HCT116 (cell line): ENCODE results near the gene MOSPD3. TPM values are rescaled to one million over a fixed set of nuclear protein-coding genes. Genes with fewer than 3 reads are reported as not detected.
A peak's percentile ranks its signal among the peaks of the same experiment; 100 is the strongest.

Experiments used
- ATAC-seq: fragments of 200-7000 bp; cut with Tn5 transposase; 2 replicates; pipeline ENCODE4 v1.9.1; 2020; ENCODE audit warnings: mild to moderate bottlenecking, moderate library complexity
- BruUV-seq: library from RNA; stranded (reverse); fragments of 400-500 nt; replicated peaks from 2 replicates; lab custom pipeline; 2021; lab: Mats Ljungman, UMichigan
- CTCF ChIA-PET: fragments of 300-600 bp; sonication (Branson Sonifier 250); formaldehyde crosslinking; loops from one replicate; lab custom pipeline; 2021; ENCODE audit warnings: antibody characterized with exemption; lab: Charles Lee
- POLR2A ChIA-PET: fragments of 300-600, 350-600 bp; sonication (Branson Sonifier 250); formaldehyde crosslinking; loops from one replicate; lab custom pipeline; 2021; ENCODE audit warnings: antibody characterized with exemption; lab: Charles Lee
- RAD21 ChIA-PET, 2 experiments: fragments of 300-600 bp; sonication (Branson Sonifier 250); formaldehyde crosslinking; loops; one replicate each; lab custom pipeline; 2023; ENCODE audit warnings: low total read pairs in 2 of 2; ENCODE audit not compliant: uncharacterized antibody in 2 of 2, unreplicated experiment in 2 of 2, low non-redundant PET in 1 of 2; lab: Charles Lee
- DNase-seq: peaks from one replicate; pipeline ENCODE4 v3.0.0-alpha.2; 2010; ENCODE audit warnings: low read depth, low spot score
- H2AFZ ChIP-seq: fragments of 200-600 bp; shearing (Covaris generic), sonication (generic); 2 replicates; pipeline ENCODE4 v1.6.1; 2017; ENCODE audit warnings: low read depth, mixed run types, mixed read lengths, antibody characterized with exemption, low read length; ENCODE audit not compliant: poor library complexity, severe bottlenecking
- H3K27ac ChIP-seq: 2 replicates; pipeline ENCODE4 v1.5.1; 2012; ENCODE audit warnings: low read depth, low read length
- H3K27me3 ChIP-seq: fragments of 200-600 bp; sonication (generic); 2 replicates; pipeline ENCODE4 v1.6.1; 2016; ENCODE audit warnings: mixed run types, low read length, mixed read lengths; ENCODE audit not compliant: insufficient read depth
- H3K36me3 ChIP-seq, 2 experiments: fragments of 200-500 bp in 1 of 2; fragments of 200-600 bp in 1 of 2; sonication (Bioruptor generic) in 1 of 2; sonication (generic) in 1 of 2; 2 replicates each; pipeline versions ENCODE4 v1.5.1 to v1.6.1; 2014 to 2016; ENCODE audit warnings: low read length in 2 of 2, inconsistent platforms in 1 of 2, mixed read lengths in 1 of 2, mixed run types in 1 of 2; ENCODE audit not compliant: insufficient read depth in 2 of 2, control insufficient read depth in 1 of 2
- H3K4me1 ChIP-seq, 2 experiments: fragments of 200-600 bp in 1 of 2; sonication (generic) in 1 of 2; 2 replicates each; pipeline versions ENCODE4 v1.5.1 to v1.6.1; 2012 to 2017; ENCODE audit warnings: low read length in 2 of 2, inconsistent platforms in 1 of 2, mild to moderate bottlenecking in 1 of 2, mixed read lengths in 1 of 2, mixed run types in 1 of 2, moderate library complexity in 1 of 2; ENCODE audit not compliant: insufficient read depth in 2 of 2, control insufficient read depth in 1 of 2
- H3K4me2 ChIP-seq: fragments of 200-600 bp; sonication (generic); 2 replicates; pipeline ENCODE4 v1.6.1; 2017; ENCODE audit warnings: mixed run types, low read length, mixed read lengths
- H3K4me3 ChIP-seq, 2 experiments: fragments of 200-600 bp in 1 of 2; sonication (generic) in 1 of 2; replicated peaks in 1 of 2; 2 replicates each; pipeline ENCODE4 v1.5.1; 2011 to 2016; ENCODE audit warnings: low read length in 2 of 2, control low read depth in 1 of 2, low read depth in 1 of 2, mild to moderate bottlenecking in 1 of 2, mixed read lengths in 1 of 2, mixed run types in 1 of 2
- H3K79me2 ChIP-seq: fragments of 200-600 bp; sonication (generic); 2 replicates; pipeline ENCODE4 v1.6.1; 2017; ENCODE audit warnings: mild to moderate bottlenecking, mixed run types, low read length, moderate library complexity, mixed read lengths; ENCODE audit not compliant: insufficient read depth
- H3K9ac ChIP-seq: fragments of 200-600 bp; sonication (generic); 2 replicates; pipeline ENCODE4 v1.6.1; 2016; ENCODE audit warnings: low read length, mixed read lengths
- H3K9me2 ChIP-seq: fragments of 200-600 bp; sonication (generic), shearing (Covaris generic); 2 replicates; pipeline ENCODE4 v1.6.1; 2017; ENCODE audit warnings: mixed run types, mild to moderate bottlenecking, moderate library complexity; ENCODE audit not compliant: insufficient read depth
- H3K9me3 ChIP-seq, 2 experiments: fragments of 200-500 bp in 1 of 2; fragments of 200-600 bp in 1 of 2; sonication (Bioruptor generic) in 1 of 2; sonication (generic) in 1 of 2; 2 replicates each; pipeline ENCODE4 v1.6.1; 2014 to 2017; ENCODE audit warnings: low read length in 2 of 2, mixed read lengths in 2 of 2, inconsistent platforms in 1 of 2, low read depth in 1 of 2, mild to moderate bottlenecking in 1 of 2, mixed run types in 1 of 2, moderate library complexity in 1 of 2; ENCODE audit not compliant: control insufficient read depth in 1 of 2, insufficient read depth in 1 of 2
- H4K20me1 ChIP-seq: fragments of 200-600 bp; sonication (generic), shearing (Covaris generic); 2 replicates; pipeline ENCODE4 v1.6.1; 2017; ENCODE audit warnings: mixed run types, mild to moderate bottlenecking, moderate library complexity; ENCODE audit not compliant: insufficient read depth
- CBX3 ChIP-seq: IDR thresholded peaks from 2 replicates; pipeline ENCODE4 v1.6.1; 2012; ENCODE audit warnings: low read depth
- ELF1 ChIP-seq: IDR thresholded peaks from 2 replicates; pipeline ENCODE4 v1.6.1; 2012; ENCODE audit warnings: low read depth, borderline replicate concordance
- EZH2 ChIP-seq: fragments of 200-600 bp; sonication (generic); IDR thresholded peaks from 2 replicates; pipeline ENCODE4 v1.6.1; 2017; ENCODE audit warnings: antibody characterized with exemption, mixed run types
- EZH2phosphoT487 ChIP-seq: fragments of 200-600 bp; IDR thresholded peaks from 2 replicates; pipeline ENCODE4 v1.6.1; 2018; ENCODE audit warnings: antibody characterized with exemption, borderline replicate concordance
- JUND ChIP-seq: IDR thresholded peaks from 2 replicates; pipeline ENCODE4 v1.6.1; 2012
- POLR2A ChIP-seq: IDR thresholded peaks from 2 replicates; pipeline ENCODE4 v1.7.0; 2011; ENCODE audit warnings: borderline replicate concordance; ENCODE audit not compliant: insufficient read depth, insufficient read length; ENCODE audit errors: extremely low read depth
- POLR2AphosphoS5 ChIP-seq: IDR thresholded peaks from 2 replicates; pipeline ENCODE4 v1.6.1; 2011; ENCODE audit warnings: mild to moderate bottlenecking, low read depth, low read length, moderate library complexity
- SRF ChIP-seq: IDR thresholded peaks from 2 replicates; pipeline ENCODE4 v1.6.1; 2012; ENCODE audit warnings: low read depth
- ZFX ChIP-seq: fragments of 450-650 bp; IDR thresholded peaks from 2 replicates; pipeline ENCODE4 v1.6.1; 2017
- intact Hi-C: fragments of 100-400 bp; cut with micrococcal nuclease; formaldehyde crosslinking; loops from 2 replicates; pipeline ENCODE4 v1.10.0; 2022
- total RNA-seq: library from RNA; stranded (reverse); gene quantifications from one replicate; pipeline ENCODE4 v1.2.1, GENCODE V29; 2021; ENCODE audit not compliant: unreplicated experiment
- TF ChIP-seq, protein P1 (sequence below): IDR thresholded peaks from 2 replicates; pipeline ENCODE4 v1.6.1; 2012; ENCODE audit warnings: low read depth

Gene MOSPD3
- total RNA-seq, 1 experiment from 2014 or later, result 32.8 TPM

DNA sequence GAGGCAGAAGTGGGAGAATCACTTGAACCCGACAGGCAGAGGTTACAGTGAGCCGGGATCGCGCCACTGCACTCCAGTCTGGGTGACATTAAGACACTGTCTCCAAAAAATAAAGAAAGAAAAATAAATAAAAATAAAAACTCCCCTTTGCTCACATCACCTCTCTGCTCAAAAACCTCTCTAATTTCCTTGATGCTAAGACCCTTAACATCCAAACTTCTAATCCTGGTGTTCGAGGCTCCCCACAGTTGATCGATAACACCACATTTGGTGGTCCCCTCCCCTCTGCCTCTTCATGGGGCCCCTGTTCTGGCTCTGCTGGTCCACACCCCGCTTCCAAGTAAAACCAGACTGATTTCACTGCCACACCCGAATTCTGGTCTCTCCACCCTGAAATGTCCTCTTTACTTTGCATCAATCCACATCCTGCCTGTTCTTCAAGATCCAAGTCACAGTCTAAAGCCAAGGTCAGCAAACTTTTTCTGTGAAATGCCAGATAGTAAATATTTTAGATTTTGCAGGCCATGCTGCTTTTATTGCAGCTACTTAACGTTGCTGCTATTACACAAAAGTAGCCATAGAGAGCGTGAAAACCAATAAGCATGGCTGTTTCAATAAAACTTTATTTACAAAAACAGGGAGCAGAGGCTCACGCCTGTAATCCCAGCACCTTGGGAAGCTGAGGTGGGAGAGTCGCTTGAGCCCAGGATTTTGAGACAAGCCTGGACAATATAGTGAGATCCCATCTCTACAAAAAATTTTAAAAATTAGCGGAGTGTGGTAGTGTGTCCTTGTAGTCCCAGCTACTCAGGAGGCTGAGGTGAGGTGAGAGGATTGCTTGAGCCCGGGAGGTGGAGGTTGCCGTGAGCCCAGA, 11.8 kb downstream of the MOSPD3 start (continued):
- TF ChIP-seq POLR2AphosphoS5, result no peak
- TF ChIP-seq, all 23 proteins: peak for 0

DNA sequence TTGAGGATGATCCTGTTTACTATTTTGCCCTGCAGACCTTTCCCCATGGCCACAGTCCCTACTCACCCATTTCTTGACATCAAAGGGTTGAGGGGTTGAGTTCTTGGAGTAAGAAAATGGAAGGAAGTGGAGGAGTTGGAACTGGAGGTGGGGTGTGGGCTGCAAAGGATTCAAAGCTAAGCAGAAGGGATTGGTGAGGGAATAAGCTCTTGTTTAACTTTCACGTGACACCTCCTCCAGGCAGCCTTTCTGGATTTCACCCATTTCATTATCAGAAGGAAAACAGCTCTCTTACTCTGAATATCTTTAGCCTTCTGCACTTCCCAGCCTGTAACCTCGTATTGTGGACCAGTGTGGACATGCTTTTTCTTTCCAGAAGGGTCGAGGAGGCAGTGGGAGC, 13.7 kb downstream of the MOSPD3 start:
- intact Hi-C loops, result no loop called here
- peak overlapping the region; percentile 18 to 89 for H3K4me3 ChIP-seq
- no TSS peak for BruUV-seq
- RAD21 ChIA-PET, result interaction anchor here in 1 of 2 experiments (1.3 kb wide), 1 partner anchor 14 kb away, joined by 3 read pairs; the partner anchor contains the start of gene MOSPD3
- H3K27ac ChIP-seq, result no peak overlapping the region
- CTCF ChIA-PET, result interaction anchor here (1.2 kb wide), 1 partner anchor 9 kb away, joined by 3 read pairs; no protein-coding TSS in a partner anchor
- peak overlapping the region; percentile 100 for H3K4me2 ChIP-seq
- H3K4me1 ChIP-seq, result peaks cover 0 to 17% of the 10 kb centered on the region in 2 experiments; a peak in 3 of 4 replicates
- POLR2A ChIA-PET, result interaction anchor here (0.7 to 1.2 kb wide), 3 partner anchors 14 to 1655 kb away, joined by 3 to 6 read pairs (median 3); partner anchors contain the start of gene MOSPD3
- peak overlapping the region; percentile 96; the same call in 1 of the 2 replicates for H3K9ac ChIP-seq
- H3K79me2 ChIP-seq, result peaks cover 5% of the 10 kb centered on the region; the same call in 1 of the 2 replicates
- no peak for TF ChIP-seq EZH2
- TF ChIP-seq ELF1, result no peak
- TF ChIP-seq CBX3, result no peak
- TF ChIP-seq JUND, result no peak
- TF ChIP-seq EZH2phosphoT487, result no peak
- no peak for TF ChIP-seq SRF
- TF ChIP-seq POLR2A, result no peak
- TF ChIP-seq, protein P1, sequence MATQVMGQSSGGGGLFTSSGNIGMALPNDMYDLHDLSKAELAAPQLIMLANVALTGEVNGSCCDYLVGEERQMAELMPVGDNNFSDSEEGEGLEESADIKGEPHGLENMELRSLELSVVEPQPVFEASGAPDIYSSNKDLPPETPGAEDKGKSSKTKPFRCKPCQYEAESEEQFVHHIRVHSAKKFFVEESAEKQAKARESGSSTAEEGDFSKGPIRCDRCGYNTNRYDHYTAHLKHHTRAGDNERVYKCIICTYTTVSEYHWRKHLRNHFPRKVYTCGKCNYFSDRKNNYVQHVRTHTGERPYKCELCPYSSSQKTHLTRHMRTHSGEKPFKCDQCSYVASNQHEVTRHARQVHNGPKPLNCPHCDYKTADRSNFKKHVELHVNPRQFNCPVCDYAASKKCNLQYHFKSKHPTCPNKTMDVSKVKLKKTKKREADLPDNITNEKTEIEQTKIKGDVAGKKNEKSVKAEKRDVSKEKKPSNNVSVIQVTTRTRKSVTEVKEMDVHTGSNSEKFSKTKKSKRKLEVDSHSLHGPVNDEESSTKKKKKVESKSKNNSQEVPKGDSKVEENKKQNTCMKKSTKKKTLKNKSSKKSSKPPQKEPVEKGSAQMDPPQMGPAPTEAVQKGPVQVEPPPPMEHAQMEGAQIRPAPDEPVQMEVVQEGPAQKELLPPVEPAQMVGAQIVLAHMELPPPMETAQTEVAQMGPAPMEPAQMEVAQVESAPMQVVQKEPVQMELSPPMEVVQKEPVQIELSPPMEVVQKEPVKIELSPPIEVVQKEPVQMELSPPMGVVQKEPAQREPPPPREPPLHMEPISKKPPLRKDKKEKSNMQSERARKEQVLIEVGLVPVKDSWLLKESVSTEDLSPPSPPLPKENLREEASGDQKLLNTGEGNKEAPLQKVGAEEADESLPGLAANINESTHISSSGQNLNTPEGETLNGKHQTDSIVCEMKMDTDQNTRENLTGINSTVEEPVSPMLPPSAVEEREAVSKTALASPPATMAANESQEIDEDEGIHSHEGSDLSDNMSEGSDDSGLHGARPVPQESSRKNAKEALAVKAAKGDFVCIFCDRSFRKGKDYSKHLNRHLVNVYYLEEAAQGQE, result no peak
- TF ChIP-seq ZFX, result no peak
- TF ChIP-seq POLR2AphosphoS5, result no peak
- H4K20me1 ChIP-seq, result no peaks in the 10 kb centered on the region
- H3K9me3 ChIP-seq, result no peaks in the 10 kb centered on the region
- ATAC-seq (no peak), DNase-seq (no peak)
- H2AFZ ChIP-seq, result no peak overlapping the region
- no peaks in the 10 kb centered on the region for H3K9me2 ChIP-seq
- H3K27me3 ChIP-seq, result no peaks in the 10 kb centered on the region
- H3K36me3 ChIP-seq, result no peaks in the 10 kb centered on the region
